Stomach (tissue), 4 donors: ENCODE results near the gene VGLL4.

Experiments used
- EP300 ChIP-seq: sonication (generic); formaldehyde crosslinking; IDR thresholded peaks from one replicate; pipeline ENCODE4 v1.6.1; 2017; ENCODE audit warnings: antibody characterized with exemption
- POLR2A ChIP-seq, 4 donors: fragments of 450-650 bp; IDR thresholded peaks; one replicate each; pipeline ENCODE4 v1.6.1; 2016; ENCODE audit warnings: antibody characterized with exemption in 4 of 4, control low read depth in 2 of 4, mild to moderate bottlenecking in 1 of 4, moderate library complexity in 1 of 4
- POLR2AphosphoS5 ChIP-seq, 3 donors: sonication (generic); formaldehyde crosslinking; IDR thresholded peaks; one replicate each; pipeline ENCODE4 v1.6.1; 2016; ENCODE audit warnings: antibody characterized with exemption in 3 of 3
- TF ChIP-seq, protein P1 (sequence below), 7 experiments: fragments of 450-650 bp in 4 of 7; fragments of 200-600 bp in 3 of 7; sonication (generic) in 3 of 7; IDR thresholded peaks; one replicate each; pipeline ENCODE4 v1.5.1; 2016 to 2019; ENCODE audit warnings: antibody characterized with exemption in 7 of 7, control low read depth in 2 of 7, mild to moderate bottlenecking in 1 of 7

DNA sequence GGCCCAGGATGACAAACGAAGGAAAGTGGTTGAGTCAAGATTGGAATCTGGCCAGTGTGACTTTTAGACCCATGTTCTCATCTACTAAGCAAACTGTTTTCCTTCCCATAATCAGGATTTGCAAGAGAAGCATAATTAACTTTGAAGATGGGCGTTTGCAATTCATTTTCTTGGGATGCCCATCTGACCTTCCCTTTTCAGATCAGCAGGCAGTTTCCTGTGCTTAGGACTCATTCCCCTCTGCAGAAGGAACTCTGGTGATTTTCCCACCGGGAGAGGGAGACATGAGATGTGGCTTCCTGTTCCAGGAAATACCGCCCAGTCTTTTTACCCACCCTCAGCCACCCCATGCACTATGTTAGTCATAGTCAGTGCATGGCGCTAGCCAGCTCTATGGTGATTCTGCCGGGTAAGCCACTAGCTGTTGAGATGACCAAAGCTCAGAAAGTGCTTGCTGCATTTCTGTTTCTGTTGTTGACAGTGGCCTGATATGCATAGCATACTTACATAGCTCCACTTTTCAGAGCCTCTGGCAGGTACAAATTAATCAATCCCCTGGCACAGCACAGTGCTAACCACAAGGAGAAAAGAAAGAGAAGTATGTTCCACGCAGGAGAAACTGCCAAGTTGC is 129.4 kb downstream of the VGLL4 start:
- TF ChIP-seq POLR2A (IDR thresholded peaks at IDR 0.05), result no peak
- TF ChIP-seq, protein P1, sequence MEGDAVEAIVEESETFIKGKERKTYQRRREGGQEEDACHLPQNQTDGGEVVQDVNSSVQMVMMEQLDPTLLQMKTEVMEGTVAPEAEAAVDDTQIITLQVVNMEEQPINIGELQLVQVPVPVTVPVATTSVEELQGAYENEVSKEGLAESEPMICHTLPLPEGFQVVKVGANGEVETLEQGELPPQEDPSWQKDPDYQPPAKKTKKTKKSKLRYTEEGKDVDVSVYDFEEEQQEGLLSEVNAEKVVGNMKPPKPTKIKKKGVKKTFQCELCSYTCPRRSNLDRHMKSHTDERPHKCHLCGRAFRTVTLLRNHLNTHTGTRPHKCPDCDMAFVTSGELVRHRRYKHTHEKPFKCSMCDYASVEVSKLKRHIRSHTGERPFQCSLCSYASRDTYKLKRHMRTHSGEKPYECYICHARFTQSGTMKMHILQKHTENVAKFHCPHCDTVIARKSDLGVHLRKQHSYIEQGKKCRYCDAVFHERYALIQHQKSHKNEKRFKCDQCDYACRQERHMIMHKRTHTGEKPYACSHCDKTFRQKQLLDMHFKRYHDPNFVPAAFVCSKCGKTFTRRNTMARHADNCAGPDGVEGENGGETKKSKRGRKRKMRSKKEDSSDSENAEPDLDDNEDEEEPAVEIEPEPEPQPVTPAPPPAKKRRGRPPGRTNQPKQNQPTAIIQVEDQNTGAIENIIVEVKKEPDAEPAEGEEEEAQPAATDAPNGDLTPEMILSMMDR (IDR thresholded peaks at IDR 0.05), result no peak
- TF ChIP-seq POLR2AphosphoS5 (IDR thresholded peaks at IDR 0.05), result peak in 2 of 3 donors; percentile 19 to 85
- TF ChIP-seq EP300, result no peak
